SK-N-SH treated with all-trans-retinoic acid at 6 μM for 48 hours (cell line): Measurements from ENCODE around the gene HPCAL1.

Experiments
- ATAC-seq: fragments of 200-7000 bp; cut with Tn5 transposase; 3 replicates; pipeline ENCODE4 v1.9.1; 2020; ENCODE audit warnings: mild to moderate bottlenecking, moderate library complexity
- ARNTL ChIP-seq: fragments of 450-650 bp; formaldehyde crosslinking; IDR thresholded peaks from 2 replicates; pipeline ENCODE4 v1.5.0; 2020; ENCODE audit warnings: low read depth, mild to moderate bottlenecking, moderate library complexity, borderline replicate concordance
- BACH2 ChIP-seq: fragments of 250-450 bp; sonication (Bioruptor Pico); IDR thresholded peaks from 2 replicates; pipeline ENCODE4 v1.9.0; 2021; ENCODE audit warnings: mild to moderate bottlenecking, borderline replicate concordance
- CSDC2 ChIP-seq: fragments of 250-450 bp; sonication (Bioruptor Pico); IDR thresholded peaks from 2 replicates; pipeline ENCODE4 v1.5.0; 2020; ENCODE audit warnings: mild to moderate bottlenecking, moderate library complexity
- ESRRG ChIP-seq: fragments of 250-450 bp; sonication (Bioruptor Pico); IDR thresholded peaks from 2 replicates; pipeline ENCODE4 v1.6.1; 2021; ENCODE audit warnings: mild to moderate bottlenecking
- GLIS3 ChIP-seq: fragments of 250-450 bp; sonication (Bioruptor Pico); IDR thresholded peaks from 2 replicates; pipeline ENCODE4 v1.5.0; 2020; ENCODE audit warnings: mild to moderate bottlenecking, moderate library complexity
- ISL1 ChIP-seq: fragments of 250-450 bp; sonication (Bioruptor Pico); IDR thresholded peaks from 2 replicates; pipeline ENCODE4 v2.1.2; 2022; ENCODE audit warnings: mild to moderate bottlenecking, moderate library complexity
- OSR1 ChIP-seq: fragments of 250-450 bp; sonication (Bioruptor Pico); IDR thresholded peaks from 2 replicates; pipeline ENCODE4 v1.8.0; 2022; ENCODE audit warnings: moderate library complexity, mild to moderate bottlenecking, inconsistent platforms
- PPARA ChIP-seq: fragments of 250-450 bp; sonication (Bioruptor Pico); IDR thresholded peaks from 2 replicates; pipeline ENCODE4 v1.5.0; 2020; ENCODE audit warnings: mild to moderate bottlenecking, borderline replicate concordance
- RARB ChIP-seq: fragments of 250-450 bp; sonication (Bioruptor Pico); IDR thresholded peaks from 2 replicates; pipeline ENCODE4 v1.8.0; 2021; ENCODE audit warnings: mild to moderate bottlenecking, moderate library complexity
- SNAI2 ChIP-seq: fragments of 250-450 bp; sonication (Bioruptor Pico); IDR thresholded peaks from 2 replicates; pipeline ENCODE4 v1.5.0; 2020; ENCODE audit warnings: mild to moderate bottlenecking, moderate library complexity
- TCF4 ChIP-seq: fragments of 250-450 bp; sonication (Bioruptor Pico); IDR thresholded peaks from 2 replicates; pipeline ENCODE4 v1.8.0; 2021; ENCODE audit warnings: mild to moderate bottlenecking, moderate library complexity, borderline replicate concordance
- TOX ChIP-seq: fragments of 250-450 bp; sonication (Bioruptor Pico); IDR thresholded peaks from 2 replicates; pipeline ENCODE4 v1.8.0; 2021; ENCODE audit warnings: mild to moderate bottlenecking, moderate library complexity, borderline replicate concordance
- TSHZ2 ChIP-seq: fragments of 250-450 bp; sonication (Bioruptor Pico); IDR thresholded peaks from 2 replicates; pipeline ENCODE4 v1.5.0; 2020; ENCODE audit warnings: mild to moderate bottlenecking, moderate library complexity
- ZC3H10 ChIP-seq: fragments of 250-450 bp; sonication (Bioruptor Pico); IDR thresholded peaks from 2 replicates; pipeline ENCODE4 v1.5.1; 2021; ENCODE audit warnings: mild to moderate bottlenecking, moderate library complexity
- ZFP3 ChIP-seq: fragments of 250-450 bp; sonication (Bioruptor Pico); IDR thresholded peaks from 2 replicates; pipeline ENCODE4 v1.5.0; 2020; ENCODE audit warnings: mild to moderate bottlenecking, moderate library complexity
- ZFP30 ChIP-seq: fragments of 450-650 bp; formaldehyde crosslinking; IDR thresholded peaks from 2 replicates; pipeline ENCODE4 v1.5.0; 2022; ENCODE audit warnings: mild to moderate bottlenecking, moderate library complexity
- ZNF565 ChIP-seq: fragments of 450-650 bp; formaldehyde crosslinking; conservative IDR thresholded peaks from 2 replicates; pipeline ENCODE4 v1.5.0; 2020; ENCODE audit warnings: low read depth, mild to moderate bottlenecking, moderate library complexity
- ZNF70 ChIP-seq: fragments of 450-650 bp; formaldehyde crosslinking; IDR thresholded peaks from 2 replicates; pipeline ENCODE4 v1.5.0; 2020; ENCODE audit warnings: mild to moderate bottlenecking, moderate library complexity
- ZNF8 ChIP-seq: fragments of 450-650 bp; formaldehyde crosslinking; IDR thresholded peaks from 2 replicates; pipeline ENCODE4 v1.5.0; 2020; ENCODE audit warnings: mild to moderate bottlenecking, moderate library complexity
- TF ChIP-seq, protein P1 (sequence below): fragments of 250-450 bp; sonication (Bioruptor Pico); IDR thresholded peaks from 2 replicates; pipeline ENCODE4 v1.5.1; 2021; ENCODE audit warnings: mild to moderate bottlenecking, moderate library complexity
- TF ChIP-seq, protein P2 (sequence below): fragments of 250-450 bp; sonication (Bioruptor Pico); IDR thresholded peaks from 2 replicates; pipeline ENCODE4 v1.8.0; 2021; ENCODE audit warnings: low read depth, mild to moderate bottlenecking, moderate library complexity, borderline replicate concordance

The HPCAL1 gene

DNA sequence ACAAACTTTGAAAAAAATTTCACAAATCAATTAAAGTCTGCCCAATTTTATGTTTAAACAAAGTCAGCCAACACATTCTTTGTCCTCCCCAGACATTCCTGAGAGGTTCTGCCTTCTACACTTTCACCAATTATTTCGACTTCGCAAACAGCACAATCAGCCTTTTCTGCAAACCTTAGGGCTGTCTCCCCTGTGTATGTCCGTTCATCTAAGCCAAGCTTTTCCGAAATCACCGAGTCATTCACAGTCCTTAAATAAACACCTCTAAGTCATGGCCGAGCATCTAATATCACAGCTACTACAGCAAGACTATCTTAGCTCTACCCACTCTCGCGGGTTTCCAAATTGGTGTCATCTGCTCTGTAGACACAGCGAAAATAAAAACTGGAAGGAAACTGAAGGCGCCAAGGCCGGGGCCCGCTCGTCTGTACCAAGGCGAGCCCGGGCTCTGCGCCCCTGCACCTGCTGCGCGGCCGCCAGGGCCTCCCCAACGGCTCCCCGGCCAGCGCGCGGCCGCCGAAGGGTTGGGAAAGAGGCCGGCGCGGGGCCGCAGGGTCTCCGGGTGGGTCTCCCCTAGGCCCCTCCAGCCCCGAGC is 144.7 kb downstream of the HPCAL1 start:
- ATAC-seq: peak; percentile 53
- TF ChIP-seq ZFP30 (CRISPR knock-in tag): 0 out of 2 replicates have a peak, but pooled peaks have one; percentile 12
- peak; percentile 80; the same call in 1 of the 2 replicates for TF ChIP-seq GLIS3
- no peak for TF ChIP-seq ZFP3
- peak; percentile 87; the same call in 1 of the 2 replicates for TF ChIP-seq SNAI2 (CRISPR knock-in tag)
- TF ChIP-seq TSHZ2 (CRISPR knock-in tag): no peak
- peak; percentile 45; the same call in 1 of the 2 replicates for TF ChIP-seq ZNF8 (CRISPR knock-in tag)
- TF ChIP-seq CSDC2 (CRISPR knock-in tag): 0 out of 2 replicates have a peak, but pooled peaks have one; percentile 35
- 0 out of 2 replicates have a peak, but pooled peaks have one; percentile 51 for TF ChIP-seq ZNF565 (CRISPR knock-in tag)

DNA sequence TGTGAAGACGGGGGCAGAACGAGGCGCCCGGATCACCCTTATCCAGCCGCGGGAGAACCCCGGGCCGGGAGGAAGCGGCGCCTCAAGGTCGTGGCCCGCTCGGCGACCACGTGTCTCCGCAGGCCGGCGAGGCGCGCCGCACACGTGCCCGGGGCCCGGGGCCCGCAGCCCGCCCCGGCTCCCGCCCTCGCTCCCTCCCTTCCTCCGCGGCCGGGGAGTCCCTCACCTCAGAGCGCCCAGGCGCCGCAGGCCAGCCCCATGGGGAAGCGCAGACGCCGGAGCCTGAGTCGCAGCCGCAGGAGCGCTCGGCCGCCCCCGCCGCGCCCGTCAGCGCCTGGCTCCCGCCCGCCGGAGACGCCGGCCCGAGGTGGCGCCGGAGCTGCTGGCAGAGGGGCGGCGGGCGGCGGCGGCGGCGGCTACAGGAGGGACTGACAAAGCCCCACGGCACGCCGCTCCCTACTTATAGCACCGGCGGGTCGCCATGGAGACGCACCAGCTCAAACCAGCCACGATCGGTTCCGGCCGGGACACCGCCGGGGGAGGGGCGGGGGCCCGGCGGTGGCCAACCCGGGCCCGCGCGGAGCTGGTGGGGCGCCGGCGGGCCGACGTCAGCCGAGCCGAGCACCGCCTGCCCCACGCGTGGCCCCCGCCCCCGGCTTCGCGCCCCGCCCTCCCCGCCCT is 145.3 kb downstream of the HPCAL1 start, which contains the start of gene ODC1:
ODC1 (minus strand) TSS at position 433 of the 681 bp plus-strand sequence. CDS start 3,295 bp downstream, outside the sequence.
- peak; percentile 85 for ATAC-seq
- TF ChIP-seq ZC3H10 (CRISPR knock-in tag): 0 out of 2 replicates have a peak, but pooled peaks have one; percentile 23
- TF ChIP-seq TSHZ2 (CRISPR knock-in tag): peak; percentile 53; the same call in 1 of the 2 replicates
- 0 out of 2 replicates have a peak, but pooled peaks have one; percentile 32 for TF ChIP-seq CSDC2 (CRISPR knock-in tag)
- no peak; the same call in 1 of the 2 replicates for TF ChIP-seq SNAI2 (CRISPR knock-in tag)

- peak; percentile 62 for ATAC-seq
- peak; percentile 28; the same call in 1 of the 2 replicates for TF ChIP-seq PPARA (CRISPR knock-in tag)
- no peak for TF ChIP-seq TCF4
- peak; percentile 39; the same call in 1 of the 2 replicates for TF ChIP-seq ZFP3
- peak; percentile 53; the same call in 1 of the 2 replicates for TF ChIP-seq ZNF70
- TF ChIP-seq CSDC2 (CRISPR knock-in tag): peak; percentile 77
- TF ChIP-seq BACH2: no peak
- no peak for TF ChIP-seq TOX (CRISPR knock-in tag)
- TF ChIP-seq ISL1 (CRISPR knock-in tag): 0 out of 2 replicates have a peak, but pooled peaks have one; percentile 9
- peak; percentile 32; the same call in 1 of the 2 replicates for TF ChIP-seq ZNF8 (CRISPR knock-in tag)
- TF ChIP-seq ZFP30 (CRISPR knock-in tag): peak; percentile 31; the same call in 1 of the 2 replicates
- no peak for TF ChIP-seq ZNF565 (CRISPR knock-in tag)
- TF ChIP-seq GLIS3: peak; percentile 66; the same call in 1 of the 2 replicates
- TF ChIP-seq, protein P1, sequence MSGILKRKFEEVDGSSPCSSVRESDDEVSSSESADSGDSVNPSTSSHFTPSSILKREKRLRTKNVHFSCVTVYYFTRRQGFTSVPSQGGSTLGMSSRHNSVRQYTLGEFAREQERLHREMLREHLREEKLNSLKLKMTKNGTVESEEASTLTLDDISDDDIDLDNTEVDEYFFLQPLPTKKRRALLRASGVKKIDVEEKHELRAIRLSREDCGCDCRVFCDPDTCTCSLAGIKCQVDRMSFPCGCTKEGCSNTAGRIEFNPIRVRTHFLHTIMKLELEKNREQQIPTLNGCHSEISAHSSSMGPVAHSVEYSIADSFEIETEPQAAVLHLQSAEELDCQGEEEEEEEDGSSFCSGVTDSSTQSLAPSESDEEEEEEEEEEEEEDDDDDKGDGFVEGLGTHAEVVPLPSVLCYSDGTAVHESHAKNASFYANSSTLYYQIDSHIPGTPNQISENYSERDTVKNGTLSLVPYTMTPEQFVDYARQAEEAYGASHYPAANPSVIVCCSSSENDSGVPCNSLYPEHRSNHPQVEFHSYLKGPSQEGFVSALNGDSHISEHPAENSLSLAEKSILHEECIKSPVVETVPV: no peak
- TF ChIP-seq, all 23 proteins: peak for 8
These were observed 146.1 kb downstream of the HPCAL1 start for GRCh38 chr2:10448576-10449485.

DNA sequence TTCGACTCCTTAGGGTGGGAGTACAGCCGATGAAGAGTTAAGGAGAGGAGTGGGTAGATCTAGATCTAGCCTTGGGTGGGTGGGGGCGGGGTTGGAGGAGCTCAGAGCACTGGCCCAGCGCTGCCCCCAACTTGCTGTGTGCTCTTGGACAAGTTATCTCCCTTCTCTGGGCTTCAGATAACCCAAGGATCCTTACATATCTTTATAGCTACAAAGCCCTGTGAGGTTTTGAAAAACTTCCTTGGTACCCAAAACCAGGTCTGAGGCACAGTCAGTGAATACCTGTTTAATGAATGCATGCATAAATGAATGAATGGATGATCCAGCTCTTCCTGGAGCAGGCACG is 146.8 kb downstream of the HPCAL1 start:
- ATAC-seq: no peak
- TF ChIP-seq ZFP3: no peak
- TF ChIP-seq ESRRG (CRISPR knock-in tag): no peak
- no peak for TF ChIP-seq ZNF565 (CRISPR knock-in tag)
- TF ChIP-seq, protein P2, sequence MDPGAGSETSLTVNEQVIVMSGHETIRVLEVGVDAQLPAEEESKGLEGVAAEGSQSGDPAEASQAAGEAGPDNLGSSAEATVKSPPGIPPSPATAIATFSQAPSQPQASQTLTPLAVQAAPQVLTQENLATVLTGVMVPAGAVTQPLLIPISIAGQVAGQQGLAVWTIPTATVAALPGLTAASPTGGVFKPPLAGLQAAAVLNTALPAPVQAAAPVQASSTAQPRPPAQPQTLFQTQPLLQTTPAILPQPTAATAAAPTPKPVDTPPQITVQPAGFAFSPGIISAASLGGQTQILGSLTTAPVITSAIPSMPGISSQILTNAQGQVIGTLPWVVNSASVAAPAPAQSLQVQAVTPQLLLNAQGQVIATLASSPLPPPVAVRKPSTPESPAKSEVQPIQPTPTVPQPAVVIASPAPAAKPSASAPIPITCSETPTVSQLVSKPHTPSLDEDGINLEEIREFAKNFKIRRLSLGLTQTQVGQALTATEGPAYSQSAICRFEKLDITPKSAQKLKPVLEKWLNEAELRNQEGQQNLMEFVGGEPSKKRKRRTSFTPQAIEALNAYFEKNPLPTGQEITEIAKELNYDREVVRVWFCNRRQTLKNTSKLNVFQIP: no peak
- no peak for TF ChIP-seq OSR1
- no peak for TF ChIP-seq ZC3H10 (CRISPR knock-in tag)
- TF ChIP-seq RARB (CRISPR knock-in tag): no peak
- no peak for TF ChIP-seq ZNF8 (CRISPR knock-in tag)
- TF ChIP-seq ARNTL: no peak
- TF ChIP-seq ZFP30 (CRISPR knock-in tag): no peak
- no peak for TF ChIP-seq TOX (CRISPR knock-in tag)
- TF ChIP-seq CSDC2 (CRISPR knock-in tag): no peak
- no peak for TF ChIP-seq GLIS3
- no peak for TF ChIP-seq ZNF70
- TF ChIP-seq ISL1 (CRISPR knock-in tag): no peak
- TF ChIP-seq, protein P1: no peak
